OCI-LY3 (cell line): Measurements from ENCODE around the gene BCOR.

ENCODE experiments used
- EZH2phosphoT487 ChIP-seq: fragments of 200-600 bp; shearing (Covaris generic); IDR thresholded peaks from 2 replicates; pipeline ENCODE4 v1.6.1; 2018; ENCODE audit warnings: antibody characterized with exemption, mixed run types, low read depth
- TF ChIP-seq, protein P1 (sequence below): fragments of 200-600, 300-600 bp; sonication (generic); IDR thresholded peaks from 2 replicates; pipeline ENCODE4 v1.5.1; 2014; ENCODE audit warnings: antibody characterized with exemption, low read length, low read depth

GRCh38 chrX:40083120-40083978 is 14.4 kb downstream of the BCOR start:
- TF ChIP-seq, protein P1, sequence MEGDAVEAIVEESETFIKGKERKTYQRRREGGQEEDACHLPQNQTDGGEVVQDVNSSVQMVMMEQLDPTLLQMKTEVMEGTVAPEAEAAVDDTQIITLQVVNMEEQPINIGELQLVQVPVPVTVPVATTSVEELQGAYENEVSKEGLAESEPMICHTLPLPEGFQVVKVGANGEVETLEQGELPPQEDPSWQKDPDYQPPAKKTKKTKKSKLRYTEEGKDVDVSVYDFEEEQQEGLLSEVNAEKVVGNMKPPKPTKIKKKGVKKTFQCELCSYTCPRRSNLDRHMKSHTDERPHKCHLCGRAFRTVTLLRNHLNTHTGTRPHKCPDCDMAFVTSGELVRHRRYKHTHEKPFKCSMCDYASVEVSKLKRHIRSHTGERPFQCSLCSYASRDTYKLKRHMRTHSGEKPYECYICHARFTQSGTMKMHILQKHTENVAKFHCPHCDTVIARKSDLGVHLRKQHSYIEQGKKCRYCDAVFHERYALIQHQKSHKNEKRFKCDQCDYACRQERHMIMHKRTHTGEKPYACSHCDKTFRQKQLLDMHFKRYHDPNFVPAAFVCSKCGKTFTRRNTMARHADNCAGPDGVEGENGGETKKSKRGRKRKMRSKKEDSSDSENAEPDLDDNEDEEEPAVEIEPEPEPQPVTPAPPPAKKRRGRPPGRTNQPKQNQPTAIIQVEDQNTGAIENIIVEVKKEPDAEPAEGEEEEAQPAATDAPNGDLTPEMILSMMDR = no peak
- TF ChIP-seq EZH2phosphoT487 = no peak
